PC-3 (cell line): ENCODE results near the gene SLC12A3.

Source experiments
- CTCF ChIP-seq: fragments of 300-600 bp; sonication (generic); conservative IDR thresholded peaks from 2 replicates; pipeline ENCODE4 v1.5.1; 2017; ENCODE audit warnings: antibody characterized with exemption, low read depth, mild to moderate bottlenecking, low read length
- EZH2 ChIP-seq: fragments of 300-600 bp; sonication (generic); IDR thresholded peaks from one replicate; pipeline ENCODE4 v1.6.1; 2017; ENCODE audit warnings: antibody characterized with exemption, mild to moderate bottlenecking, low read length; ENCODE audit not compliant: unreplicated experiment
- EZH2phosphoT487 ChIP-seq: fragments of 300-600 bp; sonication (generic); IDR thresholded peaks from 2 replicates; pipeline ENCODE4 v1.6.1; 2018; ENCODE audit warnings: mild to moderate bottlenecking, antibody characterized with exemption, low read length, borderline replicate concordance

GRCh38 chr16:56858374-56858773 is 6.6 kb upstream of the SLC12A3 start:
- TF ChIP-seq CTCF: no peak
- no peak for TF ChIP-seq EZH2
- no peak for TF ChIP-seq EZH2phosphoT487
